GDM1 (cell line): ENCODE measurements around the gene EXOSC6.
"Not testable (repeated sequence)": the region's sequence is repeated elsewhere in the genome, so short reads cannot be mapped to it uniquely, and the experiment has no call there.

Source experiments
- DNase-seq: peaks from one replicate; lab custom pipeline; 2025; lab: John Stamatoyannopoulos, UW

EXOSC6 gene

GRCh38 chr16:70198666-70199065 lies 53.1 kb downstream of the EXOSC6 start:
- not testable (repeated sequence) for DNase-seq

- DNase-seq: not testable (repeated sequence)
Measured at GRCh38 chr16:70198230-70198629, 53.5 kb downstream of the EXOSC6 start.

- DNase-seq: peak; percentile 7
Measured at GRCh38 chr16:70197611-70198010, 54.1 kb downstream of the EXOSC6 start.
